AG04450 (cell line): ENCODE measurements around the gene CTTN. TPM values are rescaled to one million over a fixed set of nuclear protein-coding genes. Genes with fewer than 3 reads are reported as not detected.

ENCODE experiments used
- CTCF ChIA-PET: fragments of 300-600, 350-600 bp; formaldehyde crosslinking; extraction: SDS; loops from one replicate; lab custom pipeline; 2022; ENCODE audit warnings: antibody characterized with exemption, inconsistent platforms; lab: Charles Lee
- POLR2A ChIA-PET: fragments of 350-600 bp; formaldehyde crosslinking; extraction: SDS; loops from one replicate; lab custom pipeline; 2021; ENCODE audit warnings: antibody characterized with exemption, inconsistent platforms; lab: Yijun Ruan, JAX
- DNase-seq: peaks from one replicate; pipeline ENCODE4 v3.0.0-alpha.2; 2011; ENCODE audit warnings: low read depth, low spot score
- H3K27ac ChIP-seq: one replicate; pipeline ENCODE4 v1.5.1; 2012; ENCODE audit warnings: low read depth, low read length, control low read depth
- H3K27me3 ChIP-seq: one replicate; pipeline ENCODE4 v1.6.0; 2012; ENCODE audit warnings: low read length; ENCODE audit not compliant: control insufficient read depth, insufficient read depth
- H3K4me3 ChIP-seq: 2 replicates; pipeline ENCODE4 v1.5.1; 2011; ENCODE audit warnings: mild to moderate bottlenecking, low read depth, low read length, control low read depth
- H3K9me3 ChIP-seq: 2 replicates; pipeline ENCODE4 v1.5.1; 2012; ENCODE audit warnings: low read length; ENCODE audit not compliant: control insufficient read depth, insufficient read depth
- CTCF ChIP-seq: IDR thresholded peaks from 2 replicates; pipeline ENCODE4 v1.5.1; 2011; ENCODE audit warnings: low read depth, low read length, control low read depth, inconsistent platforms
- polyA plus RNA-seq: library from polyadenylated mRNA; depleted of rRNA; stranded (reverse); fragments of >200 nt; gene quantifications from 2 replicates; pipeline ENCODE4 v1.2.3, GENCODE V29; 2011

The CTTN gene
- polyA plus RNA-seq, 1 experiment: 180 TPM

DNA sequence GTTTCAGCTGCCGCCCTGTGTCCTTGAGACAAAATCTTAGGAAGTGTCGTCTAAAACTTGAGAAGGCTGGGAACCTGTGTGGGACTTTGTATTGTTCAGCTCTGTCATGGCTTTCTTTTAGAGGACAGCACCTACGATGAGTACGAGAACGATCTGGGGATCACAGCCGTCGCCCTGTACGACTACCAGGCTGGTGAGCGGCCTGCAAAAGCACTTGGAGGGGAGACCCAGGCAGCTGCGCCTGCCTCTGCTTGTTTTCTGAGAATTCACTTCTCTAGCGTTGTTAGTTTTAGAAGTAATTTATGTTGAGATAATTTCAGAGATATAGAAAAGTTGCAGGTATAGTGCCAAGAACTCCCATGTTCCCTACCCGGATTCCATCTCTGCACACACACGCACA, 35.2 kb downstream of the CTTN start:
- Histone ChIP-seq H3K4me3 (no peak overlapping the region), H3K27me3 (no peaks in the 10 kb centered on the region), H3K27ac (no peak overlapping the region), H3K9me3 (no peaks in the 10 kb centered on the region; the same call in 1 of the 2 replicates)
- POLR2A ChIA-PET: no interaction called here
- DNase-seq: no peak
- TF ChIP-seq CTCF: no peak
- CTCF ChIA-PET: no interaction called here

DNA sequence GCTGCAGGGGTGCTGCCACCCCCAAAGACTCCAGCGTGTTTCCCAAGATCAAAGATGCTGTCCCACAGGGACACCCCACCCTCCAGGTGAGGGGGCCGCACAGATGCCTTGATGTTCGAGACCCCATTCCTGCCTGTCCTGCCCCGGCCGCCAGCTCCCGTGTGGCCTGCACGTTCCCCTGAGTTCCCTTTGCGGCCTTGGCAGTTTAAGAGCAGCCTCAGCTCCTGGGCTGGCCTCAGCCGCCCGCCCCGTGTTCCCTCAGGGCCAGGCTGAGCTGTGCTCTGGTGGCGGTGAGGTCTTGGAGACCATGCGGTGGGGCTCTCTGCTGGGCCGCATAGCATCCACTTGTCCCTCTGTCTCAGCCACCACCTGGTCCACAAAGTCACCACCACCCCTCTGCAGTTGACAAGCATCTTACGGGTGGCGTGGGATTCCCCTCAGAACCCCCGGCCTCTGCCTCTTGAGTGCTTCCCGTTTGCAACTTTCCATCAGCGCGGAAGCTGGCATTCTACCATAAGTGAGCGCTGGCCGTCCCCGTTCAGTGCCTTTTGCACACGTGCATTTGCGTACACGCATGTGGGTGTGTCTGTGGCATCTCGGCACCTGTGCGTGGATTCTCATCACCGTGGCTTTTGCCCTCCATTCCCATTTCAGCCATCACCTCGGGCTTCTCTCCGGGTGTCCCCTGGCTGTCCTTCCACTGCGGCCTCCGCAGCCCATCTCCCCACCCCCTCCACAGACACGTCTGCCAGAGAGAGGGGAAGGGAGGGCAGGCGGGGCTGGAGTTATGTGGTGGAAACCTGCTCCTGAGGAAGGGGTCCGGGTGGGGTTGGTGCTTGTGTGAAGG, 35.9 kb downstream of the CTTN start:
- no peak overlapping the region for H3K27ac ChIP-seq
- no peaks in the 10 kb centered on the region for H3K27me3 ChIP-seq
- H3K9me3 ChIP-seq: no peaks in the 10 kb centered on the region; the same call in 1 of the 2 replicates
- no peak overlapping the region for H3K4me3 ChIP-seq
- DNase-seq: no peak
- no peak for TF ChIP-seq CTCF
- CTCF ChIA-PET: interaction anchor here (1.0 kb wide), 1 partner anchor 19 kb away, joined by 8 read pairs; no protein-coding TSS in a partner anchor
- POLR2A ChIA-PET: no interaction called here

DNA sequence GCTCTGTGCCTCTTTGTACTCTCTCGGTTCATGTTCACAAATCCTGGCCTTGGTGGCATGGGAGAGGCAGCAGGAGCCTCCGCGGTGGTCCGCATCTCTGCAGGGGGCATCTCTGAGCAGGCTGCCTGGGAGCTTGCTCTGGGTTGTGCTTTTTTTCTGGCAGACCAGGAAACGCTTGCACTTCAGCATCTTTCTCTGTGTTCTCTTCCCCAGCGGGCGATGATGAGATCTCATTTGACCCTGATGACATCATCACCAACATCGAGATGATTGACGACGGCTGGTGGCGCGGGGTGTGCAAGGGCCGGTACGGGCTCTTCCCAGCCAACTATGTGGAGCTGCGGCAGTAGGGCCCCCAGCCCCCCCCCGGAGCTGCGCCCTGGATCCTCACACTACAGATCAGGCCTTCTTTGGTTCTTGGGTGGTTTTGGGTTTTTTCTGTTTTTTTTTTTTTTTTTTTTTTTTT, 36.5 kb downstream of the CTTN start:
- no peaks in the 10 kb centered on the region for H3K27me3 ChIP-seq
- POLR2A ChIA-PET: no interaction called here
- no peaks in the 10 kb centered on the region; the same call in 1 of the 2 replicates for H3K9me3 ChIP-seq
- no peak overlapping the region for H3K27ac ChIP-seq
- H3K4me3 ChIP-seq: no peak overlapping the region
- TF ChIP-seq CTCF: no peak
- CTCF ChIA-PET: interaction anchor here (1.0 kb wide), 1 partner anchor 19 kb away, joined by 8 read pairs; no protein-coding TSS in a partner anchor
- DNase-seq: no peak

DNA sequence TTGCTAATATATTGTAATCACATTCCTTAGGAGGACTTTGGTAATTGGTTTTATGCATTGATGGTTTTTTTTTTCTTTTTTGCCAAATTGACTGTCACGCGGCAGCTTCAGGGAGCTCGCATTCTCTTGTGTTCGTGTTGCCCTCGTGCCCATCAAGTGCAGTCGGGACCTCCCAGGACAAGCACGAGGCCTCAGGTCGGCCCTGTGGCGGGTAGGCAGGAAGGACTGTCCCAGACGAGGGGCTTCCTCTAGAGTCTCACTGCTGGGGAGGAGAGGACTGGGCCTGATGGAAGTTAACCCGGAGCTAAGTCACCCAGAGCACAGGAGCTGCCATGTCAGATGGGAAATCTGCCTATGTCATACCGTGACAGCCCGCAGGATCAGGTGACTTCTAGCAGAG, 37.0 kb downstream of the CTTN start:
- Histone ChIP-seq H3K4me3 (no peak overlapping the region), H3K27me3 (no peaks in the 10 kb centered on the region), H3K9me3 (no peaks in the 10 kb centered on the region; the same call in 1 of the 2 replicates), H3K27ac (no peak overlapping the region)
- TF ChIP-seq CTCF: no peak
- DNase-seq: no peak
- POLR2A ChIA-PET: no interaction called here
- CTCF ChIA-PET: interaction anchor here (1.0 kb wide), 1 partner anchor 20 kb away, joined by 8 read pairs; no protein-coding TSS in a partner anchor
